CD4-positive, alpha-beta T cell treated with Interleukin-10 for 1 hour (primary cell): ENCODE results near the gene PIGU.
"Not testable (repeated sequence)": the region's sequence is repeated elsewhere in the genome, so short reads cannot be mapped to it uniquely, and the experiment has no call there.

Experiments
- DNase-seq: peaks from one replicate; pipeline ENCODE4 v3.0.0-alpha.2; 2020

Gene PIGU

DNA sequence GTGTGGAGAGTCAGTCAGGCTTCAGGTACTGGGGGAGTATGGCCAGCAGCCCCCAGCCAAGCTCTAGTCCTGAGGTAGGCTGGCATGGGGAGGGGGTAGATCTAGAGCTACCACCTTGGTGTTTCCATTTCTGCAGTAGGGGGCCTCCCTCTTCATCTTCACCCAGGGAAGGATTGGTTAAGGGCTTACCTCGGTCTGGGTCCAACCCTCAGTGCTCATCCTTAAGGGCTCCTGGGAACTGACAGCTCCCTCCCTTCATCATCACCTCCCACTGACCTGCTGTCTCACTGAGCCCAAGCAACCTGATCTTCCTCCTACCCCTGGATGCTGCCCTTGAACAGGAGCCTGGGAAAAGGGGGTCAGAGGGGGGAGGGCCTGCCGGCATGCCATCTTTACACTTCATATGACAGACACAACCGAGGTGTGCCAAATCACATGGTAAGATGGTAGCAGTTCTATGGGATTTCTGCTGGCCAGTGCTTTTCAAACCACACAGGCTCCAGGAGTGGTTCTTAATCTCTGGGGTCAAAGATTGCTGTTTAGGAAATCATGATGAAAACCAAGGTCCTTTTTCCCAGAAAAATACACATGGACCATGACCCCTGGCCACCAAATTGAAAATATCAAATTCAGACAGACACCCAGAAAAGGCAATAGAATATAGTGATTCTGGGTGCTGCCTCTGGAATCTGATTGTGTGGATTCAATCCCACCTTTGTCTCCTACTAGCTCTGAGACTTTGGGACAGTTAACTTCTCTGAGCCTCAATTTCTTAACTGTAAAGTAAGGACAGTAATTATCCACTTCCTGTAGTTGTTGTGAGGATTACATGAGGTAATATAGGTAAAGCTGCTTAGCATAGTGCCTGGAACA, 30.3 kb upstream of the PIGU start:
- DNase-seq: no peak

DNA sequence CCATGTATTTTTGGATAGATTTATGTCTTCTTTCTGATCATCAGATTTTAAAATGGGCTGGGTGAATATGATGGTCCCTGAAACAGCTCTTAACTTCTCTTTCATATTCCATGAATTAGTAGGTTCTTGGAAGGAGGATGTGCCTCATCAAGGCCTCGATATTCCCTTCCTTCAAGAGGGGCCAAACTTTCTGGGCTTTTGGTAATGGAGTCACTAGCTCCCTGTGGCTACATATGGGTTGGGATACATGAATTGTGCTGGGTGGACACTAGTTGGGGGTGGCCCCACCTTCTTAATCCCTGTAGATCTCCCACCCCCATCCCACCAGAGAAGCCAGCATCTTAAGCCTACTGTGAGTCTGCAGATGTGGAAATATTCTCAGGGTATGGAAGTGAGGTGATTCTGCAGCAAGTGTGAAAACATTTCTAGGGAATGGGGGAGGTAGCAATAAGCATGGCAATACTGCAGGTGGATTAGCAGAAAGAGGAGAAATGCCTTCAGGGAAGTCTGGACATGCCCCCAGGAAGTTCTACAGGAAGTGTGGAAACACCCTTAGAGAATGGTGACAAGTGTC, 29.5 kb upstream of the PIGU start:
- DNase-seq: no peak

DNA sequence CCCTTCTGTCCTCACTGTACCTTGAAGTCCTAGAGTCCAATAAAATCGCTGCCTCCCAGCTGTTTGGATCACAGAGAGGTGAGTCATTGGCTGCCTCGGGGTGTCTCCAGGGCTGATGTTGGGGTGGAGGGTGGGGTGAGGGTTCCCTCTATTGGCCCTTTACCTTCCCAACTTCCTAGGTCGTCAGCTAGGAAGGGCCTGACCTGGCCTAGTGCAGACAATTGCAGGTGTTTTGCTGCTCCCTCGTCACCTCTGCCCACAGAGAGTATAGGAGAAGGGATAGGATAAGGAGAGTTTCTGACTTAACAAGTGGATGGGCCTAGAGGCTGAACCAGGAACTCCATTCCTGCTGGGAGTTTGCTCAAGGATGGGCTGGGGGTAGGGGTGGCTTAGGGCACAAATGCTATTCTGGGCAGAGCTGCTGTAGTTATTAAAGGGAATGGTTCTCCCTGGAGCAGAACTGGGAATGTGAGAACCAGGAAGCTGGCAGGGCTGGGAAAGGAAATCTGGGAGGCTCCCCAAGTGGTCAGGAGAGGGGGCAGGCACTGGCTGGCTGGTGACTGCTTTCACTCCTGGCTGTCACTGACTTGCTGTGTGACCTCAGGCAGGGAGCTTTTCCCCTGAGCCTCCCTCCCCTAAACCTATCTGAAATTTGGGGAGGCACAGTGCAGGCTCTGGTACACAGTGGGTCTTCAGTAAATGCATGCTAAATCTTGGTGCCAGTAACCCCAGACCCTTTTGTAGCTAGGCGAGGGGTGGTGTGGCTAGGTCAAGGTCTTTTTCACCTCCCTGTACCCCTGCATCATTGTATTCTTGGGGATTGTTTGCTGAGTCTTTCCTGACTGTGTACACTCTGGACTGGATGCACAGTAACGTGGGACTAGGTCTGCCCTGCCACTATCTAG, 28.8 kb upstream of the PIGU start:
- no peak for DNase-seq

DNA sequence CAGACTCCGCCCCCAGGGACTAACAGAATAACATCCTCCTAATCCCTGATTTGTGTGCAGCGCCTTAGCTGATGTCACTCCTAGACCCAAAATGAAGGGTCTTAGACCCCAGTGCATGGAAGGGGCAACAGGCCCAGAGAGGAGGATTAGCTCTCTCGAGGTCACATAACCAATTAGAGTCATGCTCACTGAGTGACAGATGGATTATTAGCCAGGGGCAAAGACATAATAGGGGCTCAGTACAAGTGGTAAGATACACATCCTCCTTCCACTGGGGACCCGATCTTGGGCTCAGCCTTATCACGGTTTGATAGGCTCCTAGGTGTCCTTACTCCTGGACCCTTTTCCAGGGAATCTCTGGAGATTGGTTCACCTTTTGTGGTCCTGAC, 28.1 kb upstream of the PIGU start:
- no peak for DNase-seq

DNA sequence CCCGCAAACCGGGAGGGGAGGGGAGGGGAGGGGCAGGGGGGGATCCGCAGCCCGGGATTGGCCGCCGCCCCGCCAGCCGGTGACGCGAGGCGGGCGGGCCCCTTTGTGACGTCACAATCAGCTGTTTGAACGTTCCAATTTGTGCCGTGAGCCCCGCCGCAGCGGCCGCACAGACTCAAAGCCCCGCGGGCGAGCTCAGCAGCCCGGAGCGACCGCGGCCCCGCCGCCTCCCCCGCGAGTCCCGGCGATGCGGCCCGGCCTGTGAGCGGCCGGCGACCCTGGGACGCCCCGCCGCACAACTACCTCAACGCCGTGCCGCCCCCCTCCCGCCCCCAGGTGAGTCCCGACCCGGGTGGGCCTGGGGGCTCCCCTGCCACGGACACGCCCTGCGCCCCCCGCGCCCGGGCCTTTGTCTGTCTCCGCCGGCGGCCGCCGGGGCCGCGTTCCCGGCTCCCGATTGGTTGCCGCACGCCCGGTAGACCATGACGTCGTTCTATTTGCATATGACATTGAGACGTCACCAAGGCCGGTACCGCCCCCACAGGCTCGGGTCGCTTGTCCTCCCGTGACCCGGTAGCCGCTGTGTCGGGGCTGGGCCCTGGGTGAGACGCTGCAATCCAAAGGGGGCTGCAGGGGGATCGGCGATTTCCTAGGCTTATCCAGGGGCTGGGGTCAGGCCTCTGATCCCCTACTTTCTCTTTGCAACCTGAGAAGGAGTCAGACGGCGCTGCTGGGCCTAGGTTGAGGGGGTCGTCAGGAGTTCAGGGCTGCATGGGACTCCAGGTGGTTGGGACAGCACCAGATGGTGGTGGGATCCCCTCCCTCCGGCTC, 27.5 kb upstream of the PIGU start, which contains the start of gene TP53INP2:
TSS of gene TP53INP2 (plus strand) at position 168 of the 831 bp plus-strand sequence. CDS start 4,396 bp downstream, outside the sequence.
- peak; percentile 93 for DNase-seq

DNA sequence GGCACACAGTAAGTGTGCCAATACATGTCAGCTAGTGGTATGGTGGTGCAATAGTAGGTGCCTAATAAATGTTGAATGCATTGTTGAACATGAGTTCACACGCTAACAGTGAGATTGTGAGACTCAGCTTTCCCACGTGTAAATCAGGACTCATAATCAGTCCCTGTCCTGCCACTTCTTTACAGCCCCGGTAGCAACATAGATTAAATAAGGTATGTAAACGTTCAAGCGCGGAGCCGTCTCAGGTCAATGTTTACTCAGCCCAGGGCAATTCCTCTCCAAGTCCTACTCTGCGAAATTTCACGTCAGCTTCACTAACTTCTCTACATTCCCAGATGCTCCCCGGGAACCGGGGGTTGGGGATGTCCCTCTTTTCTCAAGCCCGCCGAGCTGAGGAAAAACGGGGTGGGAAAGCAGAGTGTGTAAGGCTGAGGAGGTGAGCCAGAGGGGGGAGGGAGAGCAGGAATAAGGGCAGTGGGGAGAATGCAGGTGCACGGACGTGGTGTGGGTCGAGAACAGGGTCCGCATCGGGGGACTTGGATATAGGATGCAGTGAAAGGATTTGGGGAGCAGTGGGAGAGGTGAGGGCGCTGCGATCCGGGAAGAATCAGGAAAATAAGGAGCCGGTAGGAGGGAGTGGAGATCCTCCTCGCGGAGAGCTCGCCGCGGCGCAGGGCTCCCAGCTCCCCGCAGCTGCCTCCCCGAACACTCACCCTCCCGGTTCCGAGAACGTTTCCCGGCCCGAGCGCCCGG, 26.7 kb upstream of the PIGU start:
- no peak for DNase-seq

DNA sequence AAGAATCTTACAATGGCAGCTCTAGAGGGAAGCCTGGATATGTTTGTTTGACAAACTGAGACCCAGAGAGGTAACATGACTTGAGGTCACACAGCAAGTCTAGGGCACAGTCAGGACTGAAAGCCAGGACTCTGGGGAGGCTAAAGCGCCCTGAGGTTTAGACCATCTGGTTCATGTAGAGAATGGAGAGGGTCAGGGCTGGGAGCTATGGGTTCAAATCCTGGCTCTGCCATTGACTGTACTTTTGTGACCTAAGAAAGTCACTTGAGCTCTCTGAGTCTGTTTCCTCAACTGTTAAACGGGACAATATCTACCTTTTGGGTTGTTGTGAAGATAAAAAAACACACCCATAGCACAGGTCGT, 26.1 kb upstream of the PIGU start:
- no peak for DNase-seq

DNA sequence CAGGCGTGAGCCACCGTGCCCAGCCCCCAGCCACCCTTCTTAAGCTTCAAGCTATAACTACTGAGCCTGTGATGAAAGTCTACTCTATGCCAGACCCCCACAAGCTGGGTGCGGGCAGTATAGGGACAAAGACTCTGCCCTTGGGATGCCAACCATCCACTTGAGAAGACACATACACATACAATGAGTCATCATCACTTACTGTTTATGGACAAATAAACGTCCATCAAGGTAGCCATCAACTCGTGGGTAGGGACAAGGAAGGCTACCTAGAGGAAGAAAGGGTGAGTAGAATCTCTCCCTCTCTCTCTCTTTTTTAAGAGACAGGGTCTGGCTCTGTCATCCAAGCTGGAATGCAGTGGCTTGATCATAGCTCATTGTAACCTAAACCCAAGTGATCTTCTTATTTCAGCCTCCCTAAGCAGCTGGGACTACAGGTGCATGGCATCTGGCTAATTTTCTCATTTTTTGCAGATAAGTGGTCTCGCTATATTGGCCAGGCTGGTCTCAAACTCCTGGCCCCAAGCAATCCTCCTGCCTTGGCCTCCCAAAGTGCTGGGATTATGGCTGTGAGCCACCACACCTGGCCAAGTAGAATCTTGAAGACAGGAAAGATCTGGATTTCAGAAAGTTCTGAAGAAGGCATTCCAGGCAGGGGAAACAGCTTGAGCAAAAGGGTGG, 24.7 kb upstream of the PIGU start:
- no peak for DNase-seq

DNA sequence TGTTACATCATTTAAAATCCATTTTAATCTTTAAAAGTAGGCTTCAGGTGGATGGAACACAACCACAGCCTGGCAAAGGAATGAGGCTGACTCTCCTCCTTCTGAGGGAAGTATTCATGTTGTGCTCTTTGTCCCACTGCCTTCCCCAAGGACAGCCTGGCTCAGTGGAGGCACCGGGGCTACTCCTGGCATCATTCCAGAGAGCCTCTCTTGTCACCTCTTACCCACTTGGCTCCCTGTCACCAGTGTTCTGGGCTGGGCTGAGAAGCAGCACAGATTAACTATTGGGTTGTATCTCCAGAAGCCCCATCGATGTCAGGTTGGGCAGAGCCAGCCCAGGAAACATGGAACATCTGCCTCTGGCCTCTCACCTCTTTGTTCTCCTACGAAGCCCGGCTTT, 16.5 kb upstream of the PIGU start:
- no peak for DNase-seq

DNA sequence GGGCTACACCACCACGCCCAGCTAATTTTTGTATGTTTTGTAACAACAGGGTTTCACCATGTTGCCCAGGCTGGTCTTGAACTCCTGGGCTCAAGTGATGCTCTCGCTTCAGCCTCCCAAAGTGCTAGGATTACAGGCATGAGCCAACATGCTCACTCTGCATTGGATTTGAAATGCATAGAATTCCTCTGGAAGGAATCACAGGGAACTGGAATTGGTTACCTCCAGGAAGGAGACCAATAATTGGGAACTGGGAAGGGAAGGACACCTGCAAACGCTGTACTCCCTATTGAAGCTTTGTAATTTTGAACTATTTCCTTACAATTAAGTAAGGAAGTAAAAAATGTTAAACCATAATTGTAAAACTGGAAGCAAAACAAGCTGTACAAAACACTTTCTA, 14.9 kb upstream of the PIGU start:
- DNase-seq: no peak

DNA sequence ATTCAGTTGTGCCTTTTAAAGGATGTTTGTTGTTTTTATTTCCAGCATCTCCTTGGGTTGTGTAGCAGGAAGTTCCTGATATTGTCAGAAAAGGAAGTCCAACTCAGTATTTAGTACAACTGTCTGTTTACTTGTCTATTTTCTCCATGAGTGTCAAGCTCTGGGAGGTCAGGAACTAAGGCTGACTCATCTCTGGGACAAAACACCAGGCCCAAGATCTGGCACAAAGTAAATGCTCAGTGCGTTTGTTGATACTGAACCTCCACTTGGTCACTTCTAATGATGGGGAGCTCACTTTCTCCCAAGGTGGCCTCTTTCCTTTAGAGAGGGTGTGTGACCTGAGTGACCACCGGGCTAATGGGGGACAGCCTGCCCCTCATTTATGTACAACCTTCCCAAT, 12.6 kb upstream of the PIGU start:
- DNase-seq: no peak

DNA sequence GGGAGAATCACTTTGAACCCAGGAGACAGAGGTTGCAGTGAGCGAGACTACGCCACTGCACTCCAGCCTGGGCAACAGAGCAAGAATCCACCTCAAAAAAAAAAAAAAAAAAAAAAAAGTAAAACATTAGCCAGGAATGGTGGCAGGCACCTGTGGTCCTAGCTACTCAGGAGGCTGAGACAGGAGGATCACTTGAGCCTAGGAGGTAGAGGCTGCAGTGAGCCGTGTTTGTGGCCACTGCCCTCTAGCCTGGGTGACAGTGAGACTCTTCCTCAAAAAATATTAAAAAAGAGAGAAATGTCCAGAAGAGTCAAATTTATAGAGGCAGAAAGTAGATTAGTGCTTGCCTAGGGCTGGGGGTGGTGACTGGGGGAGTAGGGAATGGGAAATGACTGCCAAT, 6.8 kb upstream of the PIGU start:
- DNase-seq: no peak

DNA sequence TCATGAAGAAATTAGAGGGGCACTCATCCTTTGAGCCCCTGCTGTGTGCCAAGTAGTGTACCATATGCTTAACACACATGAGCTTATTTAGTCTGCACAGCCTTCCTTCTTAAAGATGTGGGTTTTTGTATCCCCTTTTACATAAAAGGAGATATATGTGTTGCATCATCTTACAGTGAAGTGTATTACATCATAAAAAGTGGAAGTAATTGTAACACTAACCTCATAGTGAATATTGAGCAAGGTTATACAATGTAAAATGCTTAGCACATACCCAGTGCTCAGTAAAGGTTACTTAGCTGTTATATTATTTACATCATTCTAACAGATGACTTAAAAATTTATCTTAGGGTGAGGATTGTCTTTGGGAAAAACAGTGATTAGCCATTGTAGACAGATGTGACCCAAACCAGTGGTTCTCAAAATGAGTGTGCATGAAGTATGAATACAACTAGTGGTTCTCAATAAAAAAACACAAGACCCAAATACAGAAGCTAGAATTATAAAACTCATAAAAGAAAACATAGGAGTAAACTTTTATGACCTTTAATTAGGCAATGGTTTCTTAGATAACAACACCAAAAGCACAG, 3.8 kb upstream of the PIGU start:
- DNase-seq: no peak

DNA sequence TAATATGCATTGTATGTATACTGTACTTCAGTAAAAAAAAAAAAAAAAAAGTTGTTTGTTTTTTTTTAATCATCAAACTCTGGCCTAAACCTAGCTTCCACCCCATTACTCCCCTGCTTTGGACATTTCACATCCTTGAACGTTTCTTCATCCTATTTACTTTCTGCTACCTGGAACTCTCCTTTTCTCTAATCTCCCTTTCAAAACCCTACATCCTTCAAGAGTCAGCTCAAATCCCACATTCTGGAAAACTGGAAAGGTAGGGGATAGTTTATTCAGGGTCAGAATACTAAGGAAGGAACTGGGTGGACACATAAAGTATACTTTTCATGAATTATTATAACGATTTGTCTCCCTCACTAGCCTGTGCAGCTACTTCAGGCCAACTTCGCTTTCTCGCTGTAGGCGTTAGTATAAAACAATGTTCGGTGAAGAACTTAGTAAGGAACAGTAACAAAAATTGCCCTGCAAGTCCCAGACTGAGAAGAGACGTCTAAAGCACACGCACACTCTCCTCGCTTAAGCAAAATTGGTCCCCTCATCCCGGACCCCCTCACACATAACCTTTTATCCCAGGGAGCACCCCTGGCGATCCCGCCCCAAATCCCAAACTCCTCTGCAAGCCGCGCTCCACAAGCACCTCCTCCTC, 775 bp downstream of the PIGU start:
- DNase-seq: no peak

DNA sequence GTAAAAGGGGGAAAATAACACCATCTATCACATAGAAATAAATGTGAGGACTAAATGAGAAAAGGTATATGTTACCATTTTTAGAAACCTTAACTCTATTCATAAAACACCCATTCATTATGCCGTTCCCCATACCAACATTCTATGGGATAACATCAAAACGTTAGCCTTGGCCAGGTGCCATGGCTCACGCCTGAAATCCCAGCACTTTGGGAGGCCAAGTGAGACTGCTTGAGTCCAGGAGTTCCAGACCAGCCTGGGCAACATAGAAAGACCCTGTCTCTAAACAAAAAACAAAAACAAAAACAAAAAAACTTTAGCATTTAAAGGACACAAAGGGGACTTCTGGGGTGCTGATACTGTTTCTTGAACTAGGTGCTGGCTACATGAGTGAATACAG, 1.3 kb downstream of the PIGU start:
- no peak for DNase-seq

DNA sequence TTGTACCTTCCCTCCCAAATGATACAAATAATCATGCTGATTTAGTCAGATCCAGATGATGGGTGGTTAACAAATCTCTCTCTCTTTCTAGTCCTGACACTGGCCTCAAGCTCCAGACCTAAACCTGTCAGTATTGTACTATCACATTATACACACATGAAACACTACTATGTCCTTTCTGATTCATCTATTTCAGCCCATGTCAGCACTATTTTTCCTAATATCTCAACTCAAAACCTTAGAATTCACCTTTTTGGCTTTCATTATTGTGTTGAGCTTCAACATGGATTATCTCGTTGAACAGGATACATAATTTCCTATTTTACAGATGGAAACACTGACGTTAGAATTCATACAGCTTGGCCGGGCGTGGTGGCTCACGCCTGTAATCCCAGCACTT, 3.5 kb downstream of the PIGU start:
- no peak for DNase-seq

DNA sequence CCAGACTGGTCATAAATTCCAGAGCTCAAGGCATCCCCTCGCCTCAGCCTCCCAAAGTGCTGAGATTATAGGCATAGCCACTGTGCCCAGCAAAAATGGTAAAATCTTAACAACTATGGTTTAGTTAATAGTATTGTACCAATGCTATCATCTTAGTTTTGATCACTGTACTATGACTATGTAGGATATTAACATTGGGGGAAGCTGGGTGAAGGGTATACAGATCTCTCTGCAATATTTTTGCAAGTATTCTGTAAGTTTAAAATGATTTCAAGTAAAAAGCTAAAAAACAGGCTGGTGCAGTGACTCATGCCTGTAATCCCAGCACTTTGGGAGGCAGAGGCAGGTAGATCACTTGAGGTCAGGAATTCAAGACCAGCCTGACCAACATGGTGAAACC, 7.8 kb downstream of the PIGU start:
- DNase-seq: no peak

DNA sequence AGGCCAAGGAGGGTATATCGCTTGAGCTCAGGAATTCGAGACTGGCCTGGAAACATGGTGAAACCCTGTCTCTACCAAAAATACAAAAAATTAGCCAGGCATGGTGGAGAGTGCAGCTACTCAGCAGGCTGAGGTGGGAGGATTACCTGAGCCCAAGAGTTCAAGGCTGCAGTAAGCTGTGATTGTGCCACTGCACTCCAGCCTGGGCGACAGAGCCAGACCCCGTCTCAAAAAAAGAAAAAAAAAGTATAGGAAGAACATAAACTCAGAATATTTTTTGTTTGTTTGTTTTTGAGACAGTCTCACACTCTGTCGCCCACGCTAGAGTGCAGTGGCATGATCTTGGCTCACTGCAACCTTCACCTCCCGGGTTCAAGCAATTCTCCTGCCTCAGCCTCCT, 12.1 kb downstream of the PIGU start:
- DNase-seq: not testable (repeated sequence)

DNA sequence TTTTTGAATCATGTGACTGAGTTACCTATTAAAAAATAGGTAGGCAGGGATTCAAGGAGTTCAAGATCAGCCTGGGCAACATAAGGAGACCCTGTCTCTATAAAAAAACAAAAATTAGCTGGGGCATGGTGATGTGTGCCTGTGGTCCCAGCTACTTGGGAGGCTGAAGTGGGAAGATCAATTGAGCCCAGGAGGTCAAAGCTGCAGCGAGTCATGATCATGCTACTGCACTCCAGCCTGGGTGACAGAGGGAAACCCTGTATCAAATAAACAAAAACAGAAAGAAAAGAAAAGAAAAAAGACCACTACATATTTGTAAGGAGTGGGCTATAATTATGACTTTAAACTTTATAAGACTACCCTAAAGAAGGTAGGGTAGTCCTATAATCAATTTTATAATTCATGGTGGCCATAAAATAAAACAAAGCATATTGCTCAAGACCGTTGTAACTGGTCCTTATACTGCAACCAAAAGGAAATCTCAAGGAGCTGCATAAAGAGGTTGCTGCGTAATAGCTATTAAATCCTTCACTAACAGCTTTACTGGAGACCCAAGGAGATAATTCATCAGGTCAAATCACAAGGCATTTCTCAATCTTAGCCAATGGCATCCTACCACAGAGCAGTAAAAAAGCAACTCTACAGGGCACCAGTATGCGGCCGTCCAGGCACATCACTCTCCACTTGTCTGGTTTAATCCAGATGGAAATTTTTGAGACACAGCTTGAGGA, 13.5 kb downstream of the PIGU start:
- DNase-seq: no peak

DNA sequence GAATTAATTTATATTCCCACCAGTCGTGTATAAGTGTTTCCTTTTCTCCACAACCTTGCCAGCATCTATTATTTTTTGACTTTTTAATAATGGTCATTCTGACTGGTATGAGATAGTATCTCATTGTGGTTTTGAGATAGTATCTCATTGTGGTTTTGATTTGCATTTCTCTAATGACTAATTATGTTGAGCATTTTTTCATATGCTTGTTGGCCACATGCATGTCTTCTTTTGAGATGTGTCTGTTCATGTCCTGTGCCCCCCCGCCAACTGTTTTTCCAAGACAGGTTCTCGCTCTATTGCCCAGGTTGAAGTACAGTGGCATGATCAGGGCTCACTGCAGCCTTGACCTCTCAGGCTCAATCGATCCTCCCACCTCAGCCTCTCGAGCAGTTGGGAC, 15.1 kb downstream of the PIGU start:
- not testable (repeated sequence) for DNase-seq
